HUDEP-2 (cell line): ENCODE data around the gene FAM151A.
"Not testable (repeated sequence)": the region's sequence is repeated elsewhere in the genome, so short reads cannot be mapped to it uniquely, and the experiment has no call there.

Experiments
- DNase-seq, 76 experiments: peaks; one replicate each; lab custom pipeline; 2025; ENCODE audit not compliant: unreplicated experiment in 76 of 76; lab: John Stamatoyannopoulos, UW

FAM151A gene

DNA sequence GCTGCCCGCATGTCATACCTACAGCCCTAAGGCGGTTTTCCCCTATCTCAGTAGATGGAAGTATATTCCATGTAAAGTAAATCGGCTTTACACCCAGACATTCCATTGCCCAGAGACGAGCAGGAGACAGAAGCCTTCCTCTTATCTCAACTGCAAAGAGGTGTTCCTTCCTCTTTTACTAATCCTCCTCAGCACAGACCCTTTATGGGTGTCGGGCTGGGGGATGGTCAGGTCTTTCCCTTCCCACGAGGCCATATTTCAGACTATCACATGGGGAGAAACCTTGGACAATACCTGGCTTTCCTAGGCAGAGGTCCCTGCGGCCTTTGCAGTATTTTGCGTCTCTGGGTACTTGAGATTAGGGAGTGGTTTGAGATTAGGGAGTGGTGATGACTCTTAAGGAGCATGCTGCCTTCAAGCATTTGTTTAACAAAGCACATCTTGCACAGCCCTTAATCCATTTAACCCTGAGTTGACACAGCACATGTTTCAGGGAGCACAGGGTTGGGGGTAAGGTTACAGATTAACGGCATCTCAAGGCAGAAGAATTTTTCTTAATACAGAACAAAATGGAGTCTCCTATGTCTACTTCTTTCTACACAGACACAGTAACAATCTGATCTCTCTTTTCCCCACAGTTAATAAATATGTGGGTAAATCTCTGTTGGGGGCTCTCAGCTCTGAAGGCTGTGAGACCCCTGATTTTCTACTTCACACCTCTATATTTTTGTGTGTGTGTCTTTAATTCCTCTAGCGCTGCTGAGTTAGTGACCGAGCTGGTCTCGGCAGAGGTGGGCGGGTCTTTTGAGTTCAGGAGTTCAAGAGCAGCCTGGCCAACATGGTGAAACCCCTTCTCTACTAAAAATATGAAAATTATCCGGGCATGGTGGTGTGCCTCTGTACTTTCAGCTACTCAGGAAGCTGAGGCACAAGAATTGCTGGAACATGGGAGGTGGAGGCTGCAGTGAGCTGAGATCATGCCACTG lies 13.4 kb upstream of the FAM151A start:
- not testable (repeated sequence) for DNase-seq

DNA sequence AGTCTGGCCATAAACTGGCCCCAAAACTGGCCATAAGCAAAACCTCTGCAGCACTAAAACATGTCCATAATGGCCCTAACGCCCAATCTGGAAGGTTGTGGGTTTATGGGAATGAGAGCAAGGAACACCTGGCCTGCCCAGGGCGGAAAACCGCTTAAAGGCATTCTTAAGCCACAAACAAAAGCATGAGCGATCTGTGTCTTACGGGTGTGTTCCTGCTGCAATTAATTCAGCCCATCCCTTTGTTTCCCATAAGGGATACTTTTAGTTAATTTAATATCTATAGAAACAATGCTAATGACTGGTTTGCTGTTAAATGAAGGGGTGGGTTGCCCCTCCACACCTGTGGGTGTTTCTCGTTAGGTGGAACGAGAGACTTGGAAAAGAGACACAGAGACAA lies 12.5 kb upstream of the FAM151A start:
- not testable (repeated sequence) for DNase-seq

DNA sequence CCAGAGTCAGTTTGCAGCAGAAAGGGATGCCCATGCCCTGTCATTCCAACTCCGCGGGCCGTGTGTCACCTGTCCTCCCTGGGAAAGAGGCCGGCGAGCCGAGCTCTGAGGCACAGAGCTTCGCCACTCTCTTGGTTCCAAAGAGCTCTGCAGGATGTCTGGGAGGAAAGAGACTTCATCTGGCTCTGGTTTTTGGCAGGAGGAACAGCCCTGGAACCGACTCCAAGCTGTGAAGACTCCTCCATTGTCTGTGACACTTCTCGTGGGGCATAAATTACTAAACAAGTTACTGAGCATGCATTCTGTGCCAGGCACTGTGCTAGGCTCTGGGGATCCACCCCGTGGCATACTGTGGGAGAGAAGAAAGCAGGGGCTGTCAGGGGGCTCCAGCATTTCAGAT lies 3.9 kb upstream of the FAM151A start:
- DNase-seq, result no peak

DNA sequence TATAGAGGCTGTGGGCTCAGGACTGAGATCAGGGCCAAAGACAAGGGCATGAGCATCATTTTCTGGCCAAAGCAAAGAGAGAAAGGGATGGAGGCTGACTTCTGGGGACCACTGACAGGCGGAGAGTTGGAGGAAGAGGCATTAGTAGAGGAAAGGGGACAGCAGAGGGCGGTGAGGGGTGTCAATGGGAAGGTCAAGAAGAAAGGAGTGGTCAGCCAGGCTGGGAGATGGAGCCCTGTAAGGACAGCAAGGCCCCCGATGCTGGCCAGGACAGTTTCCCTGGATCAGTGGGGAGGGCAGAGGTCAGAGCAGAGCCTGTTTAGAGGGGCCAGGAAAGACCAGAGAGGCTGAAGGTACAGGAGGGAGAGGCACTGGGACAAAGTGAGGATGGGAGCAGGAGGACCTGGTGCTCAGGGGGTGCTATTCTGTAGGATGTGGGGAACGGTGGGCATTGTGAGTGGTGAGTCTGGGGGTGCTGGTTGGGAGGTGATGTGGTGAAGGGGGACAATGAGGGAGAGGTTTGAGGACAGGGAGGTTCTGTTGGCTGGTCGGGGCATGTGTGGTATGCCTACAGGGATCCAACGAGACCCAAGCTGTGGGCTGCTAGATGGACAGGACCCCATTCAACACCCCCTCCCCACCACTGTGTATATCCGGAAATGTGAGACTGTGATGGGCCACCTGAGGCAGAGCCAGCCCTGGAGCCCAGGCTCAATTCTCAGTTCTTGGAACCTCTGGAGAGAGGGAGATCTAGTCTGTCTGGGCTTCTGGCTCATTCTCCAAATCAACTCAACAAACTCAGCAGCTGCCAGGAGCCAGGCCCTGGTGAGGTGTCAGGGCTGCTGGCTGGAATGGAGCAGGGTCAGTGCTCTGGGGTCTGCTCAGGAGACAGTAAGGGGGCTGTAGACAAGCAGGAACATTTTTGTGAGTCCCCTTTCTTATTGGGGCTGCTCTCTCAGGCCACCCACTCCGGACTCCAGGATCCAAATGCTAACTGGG lies 1.4 kb upstream of the FAM151A start:
- DNase-seq, result no peak

DNA sequence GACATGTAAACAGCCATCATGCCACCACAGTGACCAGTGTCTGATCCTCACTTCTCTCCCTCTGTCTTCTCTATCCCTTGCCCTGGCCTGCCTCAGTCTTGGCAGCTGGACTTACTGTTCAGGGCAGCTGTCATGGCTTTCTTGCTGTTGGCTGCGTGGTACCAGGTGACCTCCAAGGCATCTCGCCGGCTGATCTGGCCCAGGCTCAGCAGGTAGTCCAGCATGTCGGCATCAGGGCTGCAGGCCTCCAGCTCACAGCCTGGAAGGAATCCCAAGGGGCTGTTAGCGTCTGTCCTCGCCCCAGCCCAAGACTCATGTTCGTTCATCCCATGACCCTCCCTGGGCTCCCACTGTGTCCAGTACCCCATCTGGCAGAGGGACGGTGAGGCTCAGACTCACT lies 3.6 kb downstream of the FAM151A start:
- DNase-seq, result no peak

DNA sequence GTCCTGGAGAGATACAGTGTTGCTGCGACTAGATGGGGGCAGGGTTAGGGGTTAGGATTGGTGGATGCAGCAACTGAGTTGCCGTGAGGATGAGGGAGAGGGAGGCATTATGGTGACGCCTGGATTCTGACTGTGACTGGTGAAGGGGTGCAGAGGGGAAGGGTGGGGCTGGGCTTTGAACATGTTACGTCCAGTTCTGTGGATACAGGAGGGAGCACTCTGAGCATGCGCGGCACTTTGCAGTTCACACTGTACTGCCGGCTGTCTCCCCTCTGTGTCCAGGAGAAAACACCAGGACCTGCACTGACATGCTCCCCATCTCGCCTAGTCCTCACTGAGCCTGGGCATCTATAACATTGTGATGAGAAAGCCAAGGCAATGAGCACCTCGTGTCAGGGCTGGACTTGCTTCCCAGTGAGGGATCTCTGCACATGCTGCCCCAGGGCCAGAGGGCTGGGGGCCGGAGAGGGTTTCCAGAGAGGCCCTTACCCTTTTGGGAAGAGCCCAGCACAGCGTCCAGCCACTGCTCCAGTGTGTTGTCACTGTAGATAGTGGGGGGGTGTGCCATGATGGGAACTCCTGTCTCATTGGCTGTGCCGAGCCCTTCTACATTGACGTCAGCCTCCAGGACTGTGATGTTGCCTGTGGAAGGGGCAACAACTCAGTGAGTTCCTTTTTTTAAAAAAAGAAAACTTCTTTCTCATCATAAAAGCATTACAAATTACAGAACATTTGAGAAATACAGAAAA lies 7.6 kb downstream of the FAM151A start:
- DNase-seq, result no peak

DNA sequence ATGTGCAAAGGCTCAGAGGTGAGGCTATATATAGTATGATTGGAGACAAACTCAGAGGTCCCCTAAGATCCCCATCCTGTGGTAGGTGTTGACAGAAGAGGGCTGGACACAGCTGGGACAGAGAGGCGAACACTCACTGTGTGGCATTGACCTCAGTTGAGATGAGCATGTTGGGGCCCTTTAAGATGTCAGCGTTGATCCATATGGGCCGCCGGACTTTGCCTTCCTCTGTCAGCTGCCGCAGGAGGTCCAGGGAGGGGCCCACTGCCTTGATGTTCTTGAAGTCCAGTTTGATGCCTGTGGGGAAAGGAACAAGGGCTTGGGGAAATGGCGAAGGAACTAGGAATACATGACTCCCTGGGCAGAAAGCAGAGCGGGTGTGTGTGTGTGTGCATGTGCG lies 8.8 kb downstream of the FAM151A start:
- no peak for DNase-seq

DNA sequence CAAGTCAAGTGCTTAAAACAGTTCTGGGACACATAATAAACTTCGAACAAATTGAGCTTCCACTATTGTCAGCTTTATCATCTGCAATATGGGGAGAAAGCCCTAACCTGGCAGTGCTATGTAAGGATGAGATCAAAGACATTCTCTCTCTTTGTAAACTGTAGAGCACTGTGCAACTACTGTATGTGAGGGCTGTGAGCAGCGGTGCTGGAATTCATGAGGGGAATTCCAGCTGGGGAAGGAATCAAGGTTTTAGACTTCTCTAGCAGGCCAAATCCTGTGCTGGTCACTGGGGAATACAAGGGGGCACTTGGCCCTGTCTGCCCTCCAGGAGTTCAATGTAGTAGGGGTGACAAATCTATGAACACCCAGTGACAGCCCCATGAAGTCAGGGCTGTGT lies 9.3 kb downstream of the FAM151A start:
- no peak for DNase-seq

DNA sequence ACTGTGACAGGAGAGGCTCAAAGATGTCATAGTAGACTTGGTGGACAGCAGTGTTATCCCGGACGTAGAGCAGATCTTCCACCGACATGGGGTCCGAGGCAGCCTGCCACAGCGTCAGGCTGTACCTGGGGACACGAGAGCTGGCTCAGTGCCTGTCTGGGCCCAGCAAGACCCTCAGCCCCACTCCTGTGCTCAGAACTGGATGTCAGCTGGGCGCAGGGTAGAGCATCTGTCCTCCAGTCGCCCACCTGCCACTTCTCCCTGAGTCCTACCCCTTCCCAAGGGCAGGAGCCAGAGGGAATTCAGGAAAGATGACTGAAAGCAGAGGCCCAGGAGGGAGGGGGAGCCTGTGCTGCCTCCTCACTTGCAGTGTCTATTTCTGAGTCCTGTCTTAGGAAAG lies 11.7 kb downstream of the FAM151A start:
- DNase-seq, result no peak

DNA sequence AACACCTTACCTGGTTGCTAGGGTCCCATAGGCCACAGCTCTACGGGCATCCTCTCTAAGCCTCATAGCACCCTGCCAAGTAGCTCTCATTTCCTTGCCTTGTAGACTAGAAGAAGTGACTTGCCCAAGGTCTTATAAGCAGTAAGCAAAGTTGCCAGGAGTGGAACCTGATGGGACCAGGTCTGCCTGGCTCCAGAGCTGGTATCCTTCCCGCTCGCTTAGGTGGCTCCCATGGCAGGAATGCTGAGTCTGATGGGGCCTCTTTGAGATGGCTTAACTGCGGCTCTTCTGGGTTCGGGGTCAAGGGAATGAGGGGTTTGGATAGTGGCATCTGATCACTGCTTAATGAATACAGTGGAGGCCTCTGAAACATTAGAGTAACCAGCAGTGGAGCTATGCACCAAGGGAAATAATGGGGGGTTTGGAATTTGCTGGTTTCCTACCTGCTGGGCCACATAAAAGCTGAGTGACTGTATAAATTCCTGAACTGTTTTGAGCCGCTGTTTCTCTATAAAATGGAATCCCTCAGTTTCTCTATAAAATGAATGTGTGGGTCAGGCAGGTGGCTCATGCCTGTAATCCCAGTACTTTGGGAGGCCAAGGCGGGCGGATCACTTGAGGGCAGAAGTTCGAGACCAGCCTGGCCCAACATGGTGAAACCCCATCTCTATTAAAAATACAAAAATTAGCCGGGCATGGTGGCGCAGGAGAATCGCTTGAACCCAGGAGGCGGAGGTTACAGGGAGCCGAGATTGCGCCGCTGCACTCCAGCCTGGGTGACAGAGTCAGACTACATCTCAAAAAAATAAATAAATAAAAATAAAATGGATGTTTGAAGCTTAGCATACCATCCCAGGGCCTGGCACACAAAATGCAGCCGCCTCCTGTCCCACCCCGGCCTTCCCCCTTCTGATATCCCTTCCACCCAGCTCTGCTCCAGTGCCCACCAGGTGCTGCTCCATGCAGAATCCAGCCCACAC lies 12.4 kb downstream of the FAM151A start:
- no peak for DNase-seq

DNA sequence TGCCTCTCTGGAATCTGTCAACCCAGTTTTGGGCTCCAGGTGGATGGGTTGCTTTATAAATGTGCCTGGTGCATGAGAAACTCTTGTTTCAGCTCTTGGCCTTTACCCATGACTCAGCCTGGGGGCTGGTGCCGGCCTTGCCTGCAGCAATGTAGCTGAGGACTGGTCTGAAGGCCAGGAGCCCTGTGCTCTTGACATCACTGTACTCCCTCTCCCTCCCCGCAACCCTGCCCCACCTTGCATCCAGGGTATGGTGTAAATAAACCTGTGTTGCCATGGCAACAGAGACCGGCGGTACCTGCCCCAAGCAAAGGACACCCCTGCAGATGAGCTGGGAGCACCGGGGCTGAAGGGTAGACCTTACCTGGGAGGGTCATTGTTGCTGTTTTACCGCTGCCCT lies 13.3 kb downstream of the FAM151A start:
- DNase-seq, result no peak

DNA sequence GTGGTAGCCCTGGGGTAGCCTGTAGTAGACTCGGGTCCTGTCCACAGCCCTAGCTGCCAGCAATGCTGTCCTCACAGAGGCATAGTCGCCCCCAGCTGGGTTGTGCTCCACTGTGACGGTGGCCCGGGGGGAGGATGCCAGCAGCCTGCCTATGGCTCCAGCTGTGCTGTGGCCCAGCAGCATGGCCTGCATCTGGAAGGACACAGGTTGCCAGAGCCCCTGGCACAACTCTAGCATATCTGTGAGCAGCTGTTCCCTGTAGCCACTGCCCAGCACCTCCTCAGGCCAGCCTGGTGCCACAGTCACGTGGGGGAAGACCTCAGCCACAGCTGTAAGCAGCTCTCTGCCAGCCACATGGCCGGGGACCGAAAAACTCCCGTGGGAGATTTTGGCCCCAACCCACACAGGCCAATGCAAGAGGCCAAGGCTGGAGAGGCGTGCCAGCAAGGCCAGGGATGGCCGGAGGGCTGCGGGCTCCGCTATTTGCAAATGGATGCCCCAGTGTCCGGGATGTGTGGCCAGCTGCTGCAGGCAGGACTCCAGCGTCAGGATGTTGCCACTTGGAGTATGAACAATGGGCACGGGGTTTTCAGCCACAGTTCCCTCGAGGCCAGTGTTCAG lies 13.9 kb downstream of the FAM151A start:
- DNase-seq, result no peak

DNA sequence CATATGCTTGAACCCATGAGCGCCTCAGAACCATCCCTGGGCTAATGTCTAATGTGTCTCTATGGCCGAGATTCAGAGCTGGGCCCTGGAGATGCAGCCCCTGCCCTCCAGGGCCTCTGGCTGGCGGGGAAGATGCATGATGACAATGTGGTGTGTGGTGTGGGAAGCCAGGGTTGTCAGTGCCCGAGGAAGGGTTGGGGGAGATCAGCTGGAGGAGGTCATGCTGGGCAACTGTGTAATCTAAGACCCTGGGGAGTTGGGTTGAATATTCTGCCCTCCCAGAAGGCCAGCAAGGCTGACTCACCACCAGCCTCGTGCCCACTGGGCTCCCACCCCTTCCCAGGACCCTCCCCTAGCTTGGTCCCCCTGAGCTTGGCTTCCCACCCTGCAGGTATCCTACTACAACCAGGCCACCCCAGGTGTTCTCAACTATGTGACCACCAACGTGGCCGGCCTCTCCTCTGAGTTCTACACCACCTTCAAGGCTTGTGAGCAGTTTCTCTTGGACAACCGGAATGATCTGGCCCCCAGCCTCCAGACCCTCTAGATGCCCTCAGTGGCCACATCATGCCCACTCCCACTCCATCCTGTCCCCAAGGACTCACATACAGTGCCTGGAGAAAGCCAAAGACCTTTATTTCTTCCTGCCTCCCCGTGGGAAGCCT lies 14.6 kb downstream of the FAM151A start:
- no peak for DNase-seq

DNA sequence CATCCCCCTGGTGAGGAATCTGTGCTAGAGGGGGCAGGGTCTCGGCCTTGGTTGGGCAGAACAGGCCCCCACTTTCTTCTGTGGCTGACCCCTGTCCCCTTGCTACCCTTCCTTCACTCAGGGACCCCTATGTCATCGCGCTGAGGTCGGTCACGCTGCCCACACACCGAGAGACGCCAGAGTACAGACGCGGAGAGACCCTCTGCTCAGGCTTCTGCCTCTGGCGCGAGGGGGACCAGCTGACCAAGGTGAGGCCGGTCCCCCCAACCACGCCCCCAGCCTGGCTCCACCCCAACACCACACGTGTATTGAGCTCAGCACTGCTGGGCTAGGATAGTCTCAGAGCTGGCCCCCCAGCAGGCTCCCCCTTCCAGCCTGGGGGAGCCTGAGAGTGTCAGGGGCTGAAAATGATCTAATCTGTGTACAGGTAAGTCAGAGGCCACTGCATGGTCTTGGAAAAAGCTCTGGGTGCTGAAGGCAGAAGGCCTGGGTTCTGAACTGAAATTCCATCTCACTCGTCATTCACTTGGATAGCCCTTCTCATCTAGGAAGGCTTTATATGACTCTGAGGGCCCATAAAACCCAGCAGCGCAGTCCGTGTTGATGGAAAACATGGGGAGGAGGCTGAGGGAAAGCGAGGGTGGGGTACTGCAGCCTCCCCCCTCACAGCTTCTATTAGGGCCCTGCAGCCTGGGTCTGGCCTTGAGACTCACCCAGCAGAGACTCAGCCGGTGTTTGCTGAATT lies 15.3 kb downstream of the FAM151A start:
- no peak for DNase-seq

DNA sequence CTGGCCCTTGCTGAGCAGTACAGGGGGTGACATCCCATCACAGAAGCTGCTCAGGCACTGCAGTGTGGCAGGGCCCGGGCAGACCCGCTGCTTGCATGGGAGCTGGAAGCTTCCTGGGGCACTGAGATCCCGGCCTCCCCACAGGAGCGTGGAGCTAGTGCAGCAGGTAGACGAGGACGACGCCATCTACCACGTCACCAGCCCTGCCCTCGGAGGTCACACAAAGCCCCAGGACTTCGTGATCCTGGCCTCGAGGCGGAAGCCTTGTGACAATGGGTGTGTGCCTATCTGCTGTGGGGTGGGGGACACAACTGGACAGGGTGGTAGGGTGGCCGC lies 16.4 kb downstream of the FAM151A start:
- DNase-seq, result no peak

DNA sequence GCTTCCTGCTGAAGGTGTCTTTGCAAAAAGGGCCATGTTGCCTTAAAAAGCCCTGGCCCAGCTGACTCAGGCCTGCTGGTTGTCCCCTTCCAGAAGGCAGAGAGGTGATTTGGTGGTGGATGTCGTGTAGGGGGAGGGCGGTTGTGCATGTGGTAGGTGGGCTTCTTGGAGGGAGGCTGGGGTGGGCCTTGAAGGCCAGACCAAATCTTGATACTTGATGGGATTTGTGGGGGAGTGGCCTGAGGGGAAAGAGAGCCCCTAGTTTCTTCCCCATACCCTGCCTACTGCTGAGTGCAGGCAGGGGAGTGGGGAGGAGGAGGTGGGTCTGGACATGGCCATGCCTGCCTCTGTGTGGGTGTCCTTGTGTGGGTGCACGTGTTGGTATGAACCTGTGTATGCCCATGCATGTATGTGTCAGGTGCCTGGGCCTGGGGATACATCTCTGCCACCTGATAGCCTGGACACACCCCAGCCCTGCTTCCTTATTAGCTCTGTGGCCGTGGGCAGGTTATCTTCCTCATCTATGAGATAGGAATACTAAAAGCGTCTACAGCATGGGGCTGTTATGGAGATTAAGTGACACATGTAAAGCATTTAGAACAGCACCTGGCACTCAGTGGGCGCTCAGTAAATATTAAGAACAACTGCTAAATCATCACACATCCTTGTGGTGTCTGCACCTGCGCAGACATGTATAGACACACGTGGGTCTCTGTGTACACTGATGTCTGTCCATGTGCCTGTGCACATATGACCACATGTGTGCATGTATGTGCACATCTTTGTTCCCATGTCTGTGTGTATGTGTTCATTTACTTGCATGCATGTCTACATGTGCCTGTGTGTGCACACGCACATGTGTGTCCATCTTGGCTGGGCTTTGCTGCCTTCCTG lies 17.0 kb downstream of the FAM151A start:
- DNase-seq, result no peak
